ENCODE results near the gene GFOD1. TPM values are rescaled to one million over a fixed set of nuclear protein-coding genes. Genes with fewer than 3 reads are reported as not detected.

GFOD1 gene
- total and polyA plus RNA-seq, 2 of the 4 experiments (the other 2 are of a cell fraction) = 1.8 to 3.4 TPM

DNA sequence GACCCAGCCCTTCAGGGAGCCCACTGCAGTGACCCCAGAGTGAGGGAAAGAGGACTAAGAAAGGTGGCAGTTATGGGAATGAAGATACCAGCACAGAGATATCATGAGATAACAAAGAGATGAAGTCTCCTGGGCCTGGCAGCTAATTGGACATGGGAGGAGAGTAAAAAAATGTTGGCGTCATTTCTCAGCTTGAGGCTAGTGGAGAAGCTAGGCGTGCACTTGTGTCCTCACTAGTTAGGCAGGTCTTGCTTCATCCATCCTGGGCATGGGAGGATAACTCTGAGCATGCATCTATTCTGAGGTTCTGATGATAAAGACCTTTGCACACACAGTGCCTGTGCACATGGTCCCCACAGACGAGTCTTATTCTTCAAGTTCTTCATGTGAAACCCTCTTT, 4.1 kb upstream of the GFOD1 start:
- CTCF ChIA-PET = no interaction called here

More for the DNA sequence above, 4.1 kb upstream of the GFOD1 start:
- peaks cover 5% of the 10 kb centered on the region for H3K4me1 ChIP-seq (ENCODE audit: control insufficient read depth, insufficient read depth, low read length)
- no peak overlapping the region for H3K18ac ChIP-seq (ENCODE audit: low read depth, low read length)
- H4K20me1 ChIP-seq (ENCODE audit: insufficient read depth, low read length) = no peaks in the 10 kb centered on the region; the same call in 1 of the 2 replicates
- dilution Hi-C loops (cut with HindIII; ENCODE audit: low sequenced_read_pairs, unreplicated experiment) = no loop called here
- no CpG with 5 or more reads among the region's 3 CpGs for WGBS, 2 experiments (ENCODE audit: extremely low coverage in 2 of 2, insufficient read length in 1 of 2)
- no peak overlapping the region for H3K56ac ChIP-seq (ENCODE audit: extremely low read depth, insufficient read depth, low read length)
- POLR2A ChIA-PET (ENCODE audit: unreplicated experiment) = no interaction called here
- H3K4ac ChIP-seq (ENCODE audit: low read depth, low read length) = no peak overlapping the region
- peaks cover 7% of the 10 kb centered on the region for H3K9me1 ChIP-seq (ENCODE audit: insufficient read depth, low read length)
- H2BK15ac ChIP-seq (ENCODE audit: low read depth, low read length) = no peak overlapping the region
- no peak overlapping the region for H4K8ac ChIP-seq (ENCODE audit: low read depth in 2 of 2, low read length in 2 of 2)
- H3K23ac ChIP-seq (ENCODE audit: low read depth, low read length) = no peak overlapping the region
- H2BK120ac ChIP-seq (ENCODE audit: low read depth, low read length) = no peak overlapping the region
- no peak overlapping the region for H3K14ac ChIP-seq (replicated peaks; ENCODE audit: low read depth, low read length)
- no peak for DNase-seq
- no peaks in the 10 kb centered on the region for H3K27me3 ChIP-seq (ENCODE audit: control insufficient read depth, insufficient read depth, low read length)
- H2AFZ ChIP-seq (replicated peaks; ENCODE audit: low read length, poor library complexity) = no peak overlapping the region
- no peak overlapping the region for H2AK5ac ChIP-seq (ENCODE audit: low read depth, low read length)
- in situ Hi-C loops (cut with MboI; ENCODE audit: low sequenced_read_pairs) = no loop called here
- no TSS peak for BruUV-seq (replicated peaks)
- no peak overlapping the region for H2AK9ac ChIP-seq (replicated peaks; ENCODE audit: low read depth, low read length, poor library complexity)
- H2BK20ac ChIP-seq (ENCODE audit: low read depth, low read length) = no peak overlapping the region
- H3K9me3 ChIP-seq (ENCODE audit: control insufficient read depth, insufficient read depth, low read length) = no peaks in the 10 kb centered on the region
- H3K4me2 ChIP-seq (ENCODE audit: low read depth, low read length) = no peak overlapping the region
- no peaks in the 10 kb centered on the region for H3K36me3 ChIP-seq (ENCODE audit: control insufficient read depth, insufficient read depth, low read length)
- no peak overlapping the region for H3K4me3 ChIP-seq (ENCODE audit: insufficient read depth, low read depth, low read length)
- no peak for ATAC-seq (ENCODE audit: low read depth)
- intact Hi-C loops (cut with micrococcal nuclease) = no loop called here
- H4K5ac ChIP-seq (ENCODE audit: low read depth, low read length) = no peak overlapping the region
- no peak overlapping the region for H2BK5ac ChIP-seq (ENCODE audit: low read depth, low read length, poor library complexity, severe bottlenecking)
- TF ChIP-seq POLR2A (IDR thresholded peaks at IDR 0.05; ENCODE audit: low read depth, low read length) (no peak), MXI1 (IDR thresholded peaks at IDR 0.05; ENCODE audit: borderline replicate concordance, low read depth, low read length) (no peak), RFX5 (IDR thresholded peaks at IDR 0.05; ENCODE audit: low read depth, low read length) (no peak), MAFK (IDR thresholded peaks at IDR 0.05; ENCODE audit: low read depth, low read length) (no peak), NFE2L2 (IDR thresholded peaks at IDR 0.05; ENCODE audit: low read depth, low read length) (no peak), FOS (IDR thresholded peaks at IDR 0.05; ENCODE audit: low read depth, low read length) (no peak), RCOR1 (IDR thresholded peaks at IDR 0.05; ENCODE audit: insufficient replicate concordance, low read length) (no peak)
- TF ChIP-seq, protein P1, sequence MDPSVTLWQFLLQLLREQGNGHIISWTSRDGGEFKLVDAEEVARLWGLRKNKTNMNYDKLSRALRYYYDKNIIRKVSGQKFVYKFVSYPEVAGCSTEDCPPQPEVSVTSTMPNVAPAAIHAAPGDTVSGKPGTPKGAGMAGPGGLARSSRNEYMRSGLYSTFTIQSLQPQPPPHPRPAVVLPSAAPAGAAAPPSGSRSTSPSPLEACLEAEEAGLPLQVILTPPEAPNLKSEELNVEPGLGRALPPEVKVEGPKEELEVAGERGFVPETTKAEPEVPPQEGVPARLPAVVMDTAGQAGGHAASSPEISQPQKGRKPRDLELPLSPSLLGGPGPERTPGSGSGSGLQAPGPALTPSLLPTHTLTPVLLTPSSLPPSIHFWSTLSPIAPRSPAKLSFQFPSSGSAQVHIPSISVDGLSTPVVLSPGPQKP (IDR thresholded peaks at IDR 0.05; ENCODE audit: borderline replicate concordance, low read depth, low read length) = no peak
- no peak overlapping the region for H3K9ac ChIP-seq (ENCODE audit: low read depth, low read length)
- H3K79me1 ChIP-seq (ENCODE audit: low read depth in 1 of 2, low read length in 2 of 2) = peaks cover 0 to 2% of the 10 kb centered on the region in 2 experiments; a peak in 1 of 4 replicates
- no peak overlapping the region for H4K91ac ChIP-seq (ENCODE audit: insufficient read depth, low read depth, low read length)
- H3K27ac ChIP-seq (ENCODE audit: insufficient read depth, low read length) = no peak overlapping the region
